PC-9 (cell line): ENCODE results near the gene TAS2R13. TPM values are rescaled to one million over a fixed set of nuclear protein-coding genes. Genes with fewer than 3 reads are reported as not detected.

Experiments
- BruUV-seq: library from RNA; stranded (reverse); fragments of 400-500 nt; replicated peaks from 2 replicates; lab custom pipeline; 2021; lab: Mats Ljungman, UMichigan
- CTCF ChIA-PET: fragments of 300-600 bp; sonication (Branson Sonifier 250); formaldehyde crosslinking; loops from one replicate; lab custom pipeline; 2022; ENCODE audit warnings: antibody characterized with exemption; lab: Charles Lee
- POLR2A ChIA-PET: fragments of 300-600 bp; sonication (Branson Sonifier 250); formaldehyde crosslinking; loops from one replicate; lab custom pipeline; 2022; ENCODE audit warnings: antibody characterized with exemption; ENCODE audit not compliant: unreplicated experiment; lab: Charles Lee
- DNase-seq, 2 experiments: peaks; one replicate each; pipeline versions ENCODE4 v3.0.0 to v3.0.0-alpha.2; 2015 to 2022; ENCODE audit warnings: mixed read lengths in 1 of 2
- H2AFZ ChIP-seq: fragments of 200-600 bp; sonication (generic); 2 replicates; pipeline ENCODE4 v1.8.1; 2017; ENCODE audit warnings: antibody characterized with exemption
- H3F3A ChIP-seq: fragments of 200-600 bp; sonication (generic); 2 replicates; pipeline ENCODE4 v1.8.1; 2017; ENCODE audit warnings: antibody characterized with exemption, mild to moderate bottlenecking, low read depth; ENCODE audit not compliant: insufficient read depth
- H3K27ac ChIP-seq: fragments of 200-600 bp; sonication (generic); 2 replicates; pipeline ENCODE4 v1.6.1; 2016; ENCODE audit warnings: mixed run types
- H3K27me3 ChIP-seq: fragments of 200-600 bp; sonication (generic); 2 replicates; pipeline ENCODE4 v1.6.1; 2016; ENCODE audit warnings: low read depth, mixed run types; ENCODE audit not compliant: insufficient read depth
- H3K36me3 ChIP-seq: fragments of 200-600 bp; sonication (generic); 2 replicates; pipeline ENCODE4 v1.6.1; 2016; ENCODE audit warnings: low read depth, mixed run types
- H3K4me1 ChIP-seq: fragments of 200-600 bp; sonication (generic); replicated peaks from 2 replicates; pipeline ENCODE4 v1.6.1; 2016; ENCODE audit warnings: mixed run types; ENCODE audit not compliant: insufficient read depth
- H3K4me2 ChIP-seq: fragments of 200-600 bp; sonication (generic); 2 replicates; pipeline ENCODE4 v1.6.1; 2017; ENCODE audit warnings: mixed run types
- H3K4me3 ChIP-seq: fragments of 200-600 bp; sonication (generic); 2 replicates; pipeline ENCODE4 v1.6.1; 2016; ENCODE audit warnings: mixed run types
- H3K79me2 ChIP-seq: fragments of 200-600 bp; sonication (generic); 2 replicates; pipeline ENCODE4 v1.6.1; 2017; ENCODE audit warnings: low read depth, mixed run types
- H3K9me2 ChIP-seq: fragments of 200-600 bp; sonication (generic); 2 replicates; pipeline ENCODE4 v1.8.1; 2017; ENCODE audit warnings: mild to moderate bottlenecking; ENCODE audit not compliant: insufficient read depth
- H3K9me3 ChIP-seq: fragments of 200-600 bp; sonication (generic); 2 replicates; pipeline ENCODE4 v1.8.1; 2016; ENCODE audit warnings: low read depth; ENCODE audit not compliant: insufficient read depth
- H4K20me1 ChIP-seq: fragments of 200-600 bp; sonication (generic); 2 replicates; pipeline ENCODE4 v1.8.1; 2017; ENCODE audit not compliant: insufficient read depth
- CTCF ChIP-seq: fragments of 200-600 bp; sonication (generic); conservative IDR thresholded peaks from 2 replicates; pipeline ENCODE4 v1.6.1; 2017; ENCODE audit warnings: mixed run types, antibody characterized with exemption, mild to moderate bottlenecking, moderate library complexity
- EZH2 ChIP-seq: fragments of 200-600 bp; sonication (generic); IDR thresholded peaks from 2 replicates; pipeline ENCODE4 v1.8.0; 2017; ENCODE audit warnings: antibody characterized with exemption, low read depth
- intact Hi-C: fragments of 100-400 bp; cut with micrococcal nuclease; formaldehyde crosslinking; loops from one replicate; pipeline ENCODE4 v1.10.0; 2022; ENCODE audit not compliant: unreplicated experiment
- total RNA-seq: library from RNA; stranded (reverse); gene quantifications from 2 replicates; pipeline ENCODE4 v1.2.3, GENCODE V29; 2021

TAS2R13 gene
- total RNA-seq, 1 experiment from 2014 or later, result 2.6 TPM

DNA sequence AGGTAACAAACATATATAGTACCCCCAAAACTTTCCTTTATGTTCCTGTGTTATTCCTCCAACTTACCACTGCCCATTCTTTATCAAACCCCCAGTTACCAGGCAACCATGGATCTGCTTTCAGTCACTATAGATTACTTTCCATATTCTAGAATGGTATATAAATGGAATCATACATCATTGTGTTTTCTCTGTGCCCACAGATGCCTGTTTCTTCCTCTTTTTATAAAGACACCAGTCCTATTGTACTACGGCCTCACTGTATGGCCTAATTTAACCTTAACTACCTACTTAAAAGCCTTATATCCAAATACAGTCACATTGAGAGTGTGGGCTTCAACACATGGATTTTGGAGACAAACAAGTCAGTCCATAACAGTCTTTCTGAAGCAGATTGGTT is 27.1 kb upstream of the TAS2R13 start:
- intact Hi-C loops, result no loop called here
- POLR2A ChIA-PET, result no interaction called here
- Histone ChIP-seq H3K79me2 (no peaks in the 10 kb centered on the region), H2AFZ (no peak overlapping the region), H3K9me2 (no peaks in the 10 kb centered on the region), H3F3A (peaks cover 2% of the 10 kb centered on the region; the same call in 1 of the 2 replicates), H3K4me3 (no peak overlapping the region), H3K36me3 (no peaks in the 10 kb centered on the region), H3K4me1 (peaks cover 15% of the 10 kb centered on the region), H3K4me2 (no peak overlapping the region), H3K27me3 (no peaks in the 10 kb centered on the region), H3K27ac (no peak overlapping the region), H4K20me1 (no peaks in the 10 kb centered on the region; the same call in 1 of the 2 replicates), H3K9me3 (no peaks in the 10 kb centered on the region)
- TF ChIP-seq EZH2, result no peak
- no peak for TF ChIP-seq CTCF
- no TSS peak for BruUV-seq
- no peak for DNase-seq
- CTCF ChIA-PET, result no interaction called here

DNA sequence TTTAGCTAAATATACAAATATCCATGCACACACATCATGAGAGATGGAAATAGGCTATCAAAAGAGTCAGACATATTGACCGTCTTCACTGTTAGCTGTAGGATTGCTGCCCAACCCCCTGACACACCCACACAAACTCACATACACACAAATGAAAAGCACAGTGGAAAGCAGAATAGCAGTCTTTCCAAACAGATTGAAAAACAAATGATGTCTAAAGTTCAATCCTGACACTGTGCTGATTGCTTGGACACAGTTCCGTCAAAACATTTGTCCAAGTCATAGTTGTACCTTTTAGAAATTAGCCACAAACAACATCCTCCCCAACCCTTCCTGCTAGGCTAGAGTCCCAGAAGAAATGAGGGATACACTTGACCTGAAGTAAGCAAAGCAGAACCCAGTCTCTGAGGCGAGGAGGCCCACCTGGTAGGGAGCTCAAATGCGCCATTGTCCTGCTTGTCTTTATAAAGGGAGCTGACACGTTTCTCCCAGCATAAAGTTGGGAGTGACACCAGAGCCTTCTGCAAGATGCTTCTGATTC is 19.5 kb upstream of the TAS2R13 start, which contains the start of gene PRH2:
Gene PRH2 (plus strand): TSS at position 491 of the 541 bp plus-strand sequence. CDS start 38 bp downstream, at position 529.
- H3K9me2 ChIP-seq, result no peaks in the 10 kb centered on the region
- no peaks in the 10 kb centered on the region for H3K79me2 ChIP-seq
- no TSS peak for BruUV-seq
- no peak within 1 kb of the TSS for H3K4me2 ChIP-seq
- H3K4me1 ChIP-seq, result no peaks in the 10 kb centered on the region
- CTCF ChIA-PET, result no interaction called here
- no peaks in the 10 kb centered on the region for H3F3A ChIP-seq
- H2AFZ ChIP-seq, result no peak within 1 kb of the TSS
- no peaks in the 10 kb centered on the region for H4K20me1 ChIP-seq
- no peaks in the 10 kb centered on the region for H3K9me3 ChIP-seq
- POLR2A ChIA-PET, result no interaction called here
- no peak within 1 kb of the TSS for H3K4me3 ChIP-seq
- intact Hi-C loops, result no loop called here
- no peaks in the 10 kb centered on the region for H3K36me3 ChIP-seq
- H3K27me3 ChIP-seq, result no peaks in the 10 kb centered on the region
- TF ChIP-seq EZH2 (no peak), CTCF (no peak)
- no peak for DNase-seq
- H3K27ac ChIP-seq, result no peak within 1 kb of the TSS

DNA sequence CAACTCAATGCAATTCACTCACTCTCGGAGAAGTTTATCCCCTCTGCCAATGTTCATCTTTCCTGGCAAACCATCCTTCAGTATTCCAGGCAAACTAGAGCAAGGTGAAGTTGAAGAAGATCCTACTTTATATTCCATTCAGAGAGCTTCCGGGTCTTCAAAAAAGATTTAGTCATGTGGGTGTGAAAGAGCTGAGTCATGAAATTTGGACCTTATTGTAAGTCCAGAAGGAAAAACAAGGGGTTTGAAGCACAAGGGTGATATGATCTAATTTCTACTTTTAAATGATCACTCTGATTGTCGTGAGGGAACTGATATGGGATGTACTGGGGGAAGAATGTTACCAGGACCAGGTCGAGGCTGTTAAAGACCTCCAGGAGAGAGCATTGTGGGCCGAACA is 16.9 kb upstream of the TAS2R13 start:
- BruUV-seq, result no TSS peak
- Histone ChIP-seq H3K4me2 (no peak overlapping the region), H4K20me1 (no peaks in the 10 kb centered on the region), H3K4me1 (no peaks in the 10 kb centered on the region), H3K27me3 (no peaks in the 10 kb centered on the region), H3K27ac (no peak overlapping the region), H2AFZ (no peak overlapping the region), H3K9me2 (no peaks in the 10 kb centered on the region), H3F3A (no peaks in the 10 kb centered on the region), H3K4me3 (no peak overlapping the region), H3K9me3 (no peaks in the 10 kb centered on the region), H3K79me2 (no peaks in the 10 kb centered on the region), H3K36me3 (no peaks in the 10 kb centered on the region)
- CTCF ChIA-PET, result no interaction called here
- TF ChIP-seq CTCF (no peak), EZH2 (no peak)
- intact Hi-C loops, result no loop called here
- DNase-seq, result no peak
- POLR2A ChIA-PET, result no interaction called here
